B cell (primary cell): ENCODE data around the gene KRTAP17-1. TPM values are rescaled to one million over a fixed set of nuclear protein-coding genes. Genes with fewer than 3 reads are reported as not detected.

Source experiments
- ATAC-seq: fragments of 200-7000 bp; cut with Tn5 transposase; one replicate; pipeline ENCODE4 v1.10.0; 2021; ENCODE audit warnings: low read depth, mild to moderate bottlenecking, moderate number of reproducible peaks, moderate library complexity
- CTCF ChIA-PET: fragments of 350-600 bp; sonication (Branson Sonifier 250); formaldehyde crosslinking; loops from one replicate; lab custom pipeline; 2021; ENCODE audit warnings: antibody characterized with exemption, inconsistent platforms; lab: Charles Lee
- POLR2A ChIA-PET: fragments of 350-600 bp; sonication (Branson Sonifier 250); formaldehyde crosslinking; loops from one replicate; lab custom pipeline; 2021; ENCODE audit warnings: antibody characterized with exemption; lab: Charles Lee
- DNase-seq: peaks from one replicate; pipeline ENCODE4 v3.0.0; 2013
- H2AFZ ChIP-seq: 2 replicates; pipeline ENCODE4 v1.6.1; 2012; ENCODE audit warnings: mild to moderate bottlenecking, low read depth, low read length; ENCODE audit not compliant: insufficient read depth, poor library complexity, severe bottlenecking
- H3K27ac ChIP-seq, 2 donors: 1 replicate in 1 of 2; 2 replicates in 1 of 2; pipeline ENCODE4 v1.5.1; 2012 to 2013; ENCODE audit warnings: low read length in 2 of 2, mild to moderate bottlenecking in 2 of 2, moderate library complexity in 1 of 2
- H3K27me3 ChIP-seq, 4 experiments: fragments of 200-600 bp in 1 of 4; sonication (generic) in 1 of 4; replicated peaks in 1 of 4; 1 replicate in 2 of 4; 2 replicates in 2 of 4; pipeline versions ENCODE4 v1.6.1 to v1.7.0; 2013 to 2016; ENCODE audit warnings: low read length in 3 of 4, mild to moderate bottlenecking in 2 of 4, mixed read lengths in 1 of 4, moderate library complexity in 1 of 4; ENCODE audit not compliant: insufficient read depth in 4 of 4, control insufficient read depth in 3 of 4; ENCODE audit errors: control extremely low read depth in 1 of 4
- H3K36me3 ChIP-seq, 2 experiments: replicated peaks in 1 of 2; 1 replicate in 1 of 2; 2 replicates in 1 of 2; pipeline versions ENCODE4 v1.6.1 to v1.7.1; 2013; ENCODE audit warnings: low read length in 1 of 2; ENCODE audit not compliant: insufficient read depth in 2 of 2, control insufficient read depth in 1 of 2; ENCODE audit errors: control extremely low read depth in 1 of 2, extremely low read depth in 1 of 2
- H3K4me1 ChIP-seq, 2 donors: fragments of 200-600 bp in 1 of 2; sonication (generic) in 1 of 2; 1 replicate in 1 of 2; 2 replicates in 1 of 2; pipeline versions ENCODE4 v1.5.1 to v1.6.1; 2013 to 2017; ENCODE audit warnings: low read length in 2 of 2; ENCODE audit not compliant: control insufficient read depth in 2 of 2, insufficient read depth in 2 of 2
- H3K4me2 ChIP-seq: replicated peaks from 2 replicates; pipeline ENCODE3; 2012; ENCODE audit warnings: mild to moderate bottlenecking, low read depth, low read length; ENCODE audit not compliant: poor library complexity, severe bottlenecking
- H3K4me3 ChIP-seq, 5 experiments: fragments of 200-600 bp in 1 of 5; sonication (generic) in 1 of 5; 1 replicate in 3 of 5; 2 replicates in 2 of 5; pipeline versions ENCODE4 v1.5.1 to v1.7.0; 2011 to 2016; ENCODE audit warnings: low read length in 4 of 5, mild to moderate bottlenecking in 4 of 5, low read depth in 2 of 5, control low read depth in 1 of 5, moderate library complexity in 1 of 5; ENCODE audit not compliant: insufficient read depth in 1 of 5; ENCODE audit errors: control extremely low read depth in 1 of 5, extremely low read depth in 1 of 5
- H3K79me2 ChIP-seq: fragments of 200-600 bp; sonication (generic); one replicate; pipeline ENCODE4 v1.6.0; 2016; ENCODE audit warnings: low read length; ENCODE audit not compliant: control insufficient read depth, insufficient read depth
- H3K9ac ChIP-seq: fragments of 200-600 bp; sonication (generic); 2 replicates; pipeline ENCODE4 v1.6.1; 2017; ENCODE audit warnings: mild to moderate bottlenecking, low read length, moderate library complexity
- H3K9me3 ChIP-seq, 3 donors: one replicate each; pipeline versions ENCODE4 v1.6.1 to v1.7.1; 2013; ENCODE audit warnings: low read length in 2 of 3; ENCODE audit not compliant: control insufficient read depth in 2 of 3, insufficient read depth in 1 of 3; ENCODE audit errors: control extremely low read depth in 1 of 3
- H4K20me1 ChIP-seq: 2 replicates; pipeline ENCODE4 v1.6.0; 2012; ENCODE audit warnings: mild to moderate bottlenecking, low read length; ENCODE audit not compliant: insufficient read depth, control insufficient read depth, poor library complexity, severe bottlenecking
- H3K27ac Mint-ChIP-seq: one replicate; pipeline ENCODE4 v1.8.0; 2021; ENCODE audit warnings: mixed read lengths
- H3K27me3 Mint-ChIP-seq: one replicate; pipeline ENCODE4 v1.8.0; 2021; ENCODE audit warnings: mixed read lengths
- H3K4me1 Mint-ChIP-seq: one replicate; pipeline ENCODE4 v1.8.0; 2021; ENCODE audit warnings: mixed read lengths
- H3K4me3 Mint-ChIP-seq: one replicate; pipeline ENCODE4 v1.8.0; 2021; ENCODE audit warnings: mixed read lengths
- H3K9me3 Mint-ChIP-seq: one replicate; pipeline ENCODE4 v1.8.0; 2022; ENCODE audit warnings: mixed read lengths; ENCODE audit not compliant: insufficient read depth
- EZH2 ChIP-seq: IDR thresholded peaks from 2 replicates; pipeline ENCODE4 v1.6.1; 2012; ENCODE audit warnings: borderline replicate concordance, low read depth, mild to moderate bottlenecking, moderate library complexity, low read length; ENCODE audit not compliant: insufficient read depth, poor library complexity, severe bottlenecking
- WGBS: methylation state at CpG from one replicate; pipeline ENCODE4 v1.1.5; 2013; ENCODE audit warnings: missing lambda C conversion rate; ENCODE audit not compliant: insufficient coverage; 5-methylcytosine and 5-hydroxymethylcytosine counted together
- intact Hi-C: fragments of 100-400 bp; cut with micrococcal nuclease; formaldehyde crosslinking; loops from one replicate; pipeline ENCODE4 v1.10.0; 2022
- polyA plus RNA-seq: library from polyadenylated mRNA; depleted of rRNA; stranded (reverse); fragments of >200 nt; gene quantifications from 2 replicates; pipeline ENCODE4 v1.2.3, GENCODE V29; 2012
- total RNA-seq, 2 donors: library from RNA; stranded (reverse); fragments of 120-200 nt in 1 of 2; gene quantifications; 1 replicate in 1 of 2; 2 replicates in 1 of 2; pipeline versions ENCODE4 v1.2.3 to v1.2.4, GENCODE V29; 2013 to 2022
- TF ChIP-seq, protein P1 (sequence below): fragments of 200-600 bp; IDR thresholded peaks from one replicate; pipeline ENCODE4 v1.8.0; 2022; ENCODE audit warnings: antibody characterized with exemption, mild to moderate bottlenecking

The KRTAP17-1 gene
- total and polyA plus RNA-seq, 2 donors (not counting 1 experiment from before 2014, with no cell fraction given): not detected

DNA sequence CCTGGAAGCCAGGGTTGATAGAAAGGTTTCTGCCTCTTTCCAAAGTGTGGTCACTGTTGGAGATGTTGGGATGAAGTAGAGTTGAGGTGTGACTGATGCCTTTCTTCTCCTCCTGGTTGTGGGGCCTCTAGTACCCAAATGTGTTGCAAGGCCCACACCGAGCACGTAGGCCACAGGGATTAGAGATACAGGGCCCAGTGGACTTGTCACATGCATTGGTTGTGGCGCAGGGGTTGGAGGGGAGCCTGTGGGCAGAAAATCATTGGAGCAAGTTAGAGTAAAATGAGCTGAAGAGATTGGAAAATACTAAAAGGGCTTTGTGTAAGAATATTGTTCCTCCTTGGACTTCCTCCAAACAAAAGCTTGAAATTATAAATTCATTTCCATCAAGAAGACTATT is 30.5 kb upstream of the KRTAP17-1 start:
- Histone ChIP-seq H2AFZ (no peak overlapping the region), H3K36me3 (no peaks in the 10 kb centered on the region), H3K27ac (no peak overlapping the region), H4K20me1 (no peaks in the 10 kb centered on the region), H3K4me3 (no peak overlapping the region), H3K4me2 (no peak overlapping the region), H3K9me3 (peaks cover 0 to 10% (median 0%) of the 10 kb centered on the region in 3 donors), H3K4me1 (no peaks in the 10 kb centered on the region), H3K79me2 (no peaks in the 10 kb centered on the region), H3K9ac (no peak overlapping the region), H3K27me3 (peaks cover 0 to 4% (median 0%) of the 10 kb centered on the region in 4 experiments)
- intact Hi-C loops: no loop called here
- Mint-ChIP-seq H3K9me3 (peaks cover 6% of the 10 kb centered on the region), H3K4me1 (no peaks in the 10 kb centered on the region), H3K27me3 (peaks cover 15% of the 10 kb centered on the region), H3K27ac (no peak overlapping the region), H3K4me3 (no peak overlapping the region)
- TF ChIP-seq EZH2: no peak
- TF ChIP-seq, protein P1, sequence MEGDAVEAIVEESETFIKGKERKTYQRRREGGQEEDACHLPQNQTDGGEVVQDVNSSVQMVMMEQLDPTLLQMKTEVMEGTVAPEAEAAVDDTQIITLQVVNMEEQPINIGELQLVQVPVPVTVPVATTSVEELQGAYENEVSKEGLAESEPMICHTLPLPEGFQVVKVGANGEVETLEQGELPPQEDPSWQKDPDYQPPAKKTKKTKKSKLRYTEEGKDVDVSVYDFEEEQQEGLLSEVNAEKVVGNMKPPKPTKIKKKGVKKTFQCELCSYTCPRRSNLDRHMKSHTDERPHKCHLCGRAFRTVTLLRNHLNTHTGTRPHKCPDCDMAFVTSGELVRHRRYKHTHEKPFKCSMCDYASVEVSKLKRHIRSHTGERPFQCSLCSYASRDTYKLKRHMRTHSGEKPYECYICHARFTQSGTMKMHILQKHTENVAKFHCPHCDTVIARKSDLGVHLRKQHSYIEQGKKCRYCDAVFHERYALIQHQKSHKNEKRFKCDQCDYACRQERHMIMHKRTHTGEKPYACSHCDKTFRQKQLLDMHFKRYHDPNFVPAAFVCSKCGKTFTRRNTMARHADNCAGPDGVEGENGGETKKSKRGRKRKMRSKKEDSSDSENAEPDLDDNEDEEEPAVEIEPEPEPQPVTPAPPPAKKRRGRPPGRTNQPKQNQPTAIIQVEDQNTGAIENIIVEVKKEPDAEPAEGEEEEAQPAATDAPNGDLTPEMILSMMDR: no peak
- WGBS: 100% methylated on average over 3 of the region's 3 CpGs
- ATAC-seq (no peak), DNase-seq (no peak)
- CTCF ChIA-PET: no interaction called here
- POLR2A ChIA-PET: no interaction called here

DNA sequence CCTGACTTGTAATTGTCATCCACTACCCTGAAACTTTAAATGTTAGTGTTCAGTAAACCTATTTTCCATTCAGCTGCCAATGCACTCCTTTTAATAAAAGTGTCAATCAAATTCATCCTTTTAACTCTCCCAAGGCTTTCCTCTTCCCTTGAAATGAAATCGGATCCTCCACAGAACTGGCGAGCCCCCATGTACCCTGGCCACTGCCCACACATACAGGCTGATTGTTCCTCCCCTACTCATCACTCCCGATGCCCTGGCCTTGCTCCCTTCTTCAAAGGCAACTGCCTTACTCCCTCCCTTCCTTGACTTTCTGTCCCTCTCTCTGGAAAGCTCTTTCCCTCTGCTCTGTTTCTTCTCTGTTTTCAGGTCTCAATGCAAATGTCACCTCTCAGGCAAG is 27.5 kb upstream of the KRTAP17-1 start:
- Mint-ChIP-seq H3K4me1 (peaks cover 4% of the 10 kb centered on the region), H3K27me3 (peaks cover 15% of the 10 kb centered on the region), H3K27ac (no peak overlapping the region), H3K4me3 (no peak overlapping the region), H3K9me3 (peaks cover 6% of the 10 kb centered on the region)
- CTCF ChIA-PET: no interaction called here
- no peaks in the 10 kb centered on the region for H3K36me3 ChIP-seq
- H3K79me2 ChIP-seq: no peaks in the 10 kb centered on the region
- no peak overlapping the region for H3K27ac ChIP-seq
- no peak overlapping the region for H3K9ac ChIP-seq
- no peaks in the 10 kb centered on the region for H4K20me1 ChIP-seq
- WGBS: 88% methylated on average over 3 of the region's 3 CpGs
- no peak overlapping the region for H3K4me3 ChIP-seq
- POLR2A ChIA-PET: no interaction called here
- no peak for TF ChIP-seq EZH2
- TF ChIP-seq, protein P1: no peak
- intact Hi-C loops: no loop called here
- no peak for ATAC-seq
- no peak overlapping the region for H2AFZ ChIP-seq
- no peak overlapping the region for H3K4me2 ChIP-seq
- peaks cover 0 to 10% (median 0%) of the 10 kb centered on the region in 3 donors for H3K9me3 ChIP-seq
- DNase-seq: no peak
- peaks cover 0 to 4% (median 0%) of the 10 kb centered on the region in 4 experiments for H3K27me3 ChIP-seq
- H3K4me1 ChIP-seq: peaks cover 0 to 11% of the 10 kb centered on the region in 2 donors
